Heart right ventricle (tissue), 16 donors: ENCODE data around the gene TMEM181. TPM values are rescaled to one million over a fixed set of nuclear protein-coding genes. Genes with fewer than 3 reads are reported as not detected.

Source experiments
- ATAC-seq, 8 donors: fragments of 200-7000 bp; cut with Tn5 transposase; one replicate each; pipeline ENCODE4 v1.9.1; 2020; ENCODE audit warnings: mild to moderate bottlenecking in 8 of 8, moderate library complexity in 8 of 8, moderate number of reproducible peaks in 1 of 8
- DNase-seq, 2 donors: peaks; one replicate each; pipeline ENCODE4 v3.0.0-alpha.2; 2020
- H3K27ac ChIP-seq, 10 donors: fragments of 200-600 bp; sonication (generic) in 2 of 10; one replicate each; pipeline versions ENCODE4 v1.5.0 to v1.8.0; 2020 to 2022; ENCODE audit warnings: mild to moderate bottlenecking in 3 of 10
- H3K27me3 ChIP-seq, 7 donors: fragments of 200-600 bp; one replicate each; pipeline ENCODE4 v1.8.0; 2021 to 2022; ENCODE audit warnings: mild to moderate bottlenecking in 2 of 7
- H3K36me3 ChIP-seq, 9 donors: fragments of 200-600 bp; sonication (generic) in 1 of 9; one replicate each; pipeline versions ENCODE4 v1.5.0 to v1.8.0; 2020 to 2022; ENCODE audit warnings: mild to moderate bottlenecking in 2 of 9
- H3K4me1 ChIP-seq, 9 donors: fragments of 200-600 bp; sonication (generic) in 1 of 9; one replicate each; pipeline versions ENCODE4 v1.5.0 to v1.8.0; 2020 to 2022; ENCODE audit warnings: mild to moderate bottlenecking in 4 of 9
- H3K4me3 ChIP-seq, 10 donors: fragments of 200-600 bp; sonication (generic) in 2 of 10; one replicate each; pipeline versions ENCODE4 v1.5.0 to v1.8.0; 2020 to 2022; ENCODE audit warnings: mild to moderate bottlenecking in 7 of 10, moderate library complexity in 2 of 10
- H3K9me3 ChIP-seq, 11 donors: fragments of 200-600 bp in 10 of 11; sonication (generic) in 2 of 11; one replicate each; pipeline versions ENCODE4 v1.5.0 to v1.8.0; 2013 to 2022; ENCODE audit warnings: mild to moderate bottlenecking in 2 of 11, control low read depth in 1 of 11, moderate library complexity in 1 of 11
- CTCF ChIP-seq, 9 donors: fragments of 200-600 bp; sonication (generic) in 2 of 9; IDR thresholded peaks; one replicate each; pipeline versions ENCODE4 v1.5.0 to v1.8.0; 2021 to 2022; ENCODE audit warnings: antibody characterized with exemption in 9 of 9, mild to moderate bottlenecking in 5 of 9, moderate library complexity in 1 of 9
- WGBS, 2 donors: extraction: QIAGEN DNeasy Blood & Tissue Kit; methylation state at CpG; one replicate each; pipeline ENCODE4 v1.1.7; 2013; ENCODE audit warnings: inconsistent platforms in 1 of 2; 5-methylcytosine and 5-hydroxymethylcytosine counted together
- intact Hi-C, 10 donors: fragments of 100-400 bp; cut with DNase I; formaldehyde crosslinking; loops; one replicate each; pipeline versions ENCODE4 v1.11.1 to v1.14.2; 2022
- polyA plus RNA-seq, 2 donors: library from polyadenylated mRNA; stranded (reverse); fragments of 200-250 nt; gene quantifications; one replicate each; pipeline ENCODE4 v1.2.3, GENCODE V29; 2013
- total RNA-seq, 10 donors: library from RNA; stranded (reverse); fragmentation: NEBNext Ultra II Directional in 3 of 10; extraction: Animal tissue kit (Norgen Biotek cat#: 25700) in 3 of 10; gene quantifications; one replicate each; pipeline versions ENCODE4 v1.2.1 to v1.2.4, GENCODE V29; 2021 to 2023
- donor health status: Arrhythmogenic right ventricular cardiomyopathy.
- donor health status: ischemic (EF 13 %, LVEDD 7.1; RV severe dilation, severe dysfunction).
- donor health status: healthy with polysubstance abuse.
- donor health status: DM: no; HTN: yes; CAD: no.
- donor health status: DM: no; HTN: no; CAD: no.
- donor health status: ischemic (EF 25% LVEDD 6.9; RV normal size, moderate dysfunction).
- donor health status: ischemic (EF 25% LVEDD 5.7; RV mildly dilated, moderate dysfunction).
- donor health status: healthy.
- donor health status: DM: yes; HTN: yes; CAD: no.
- donor health status: Ischemic cardiomyopathy.
- donor health status: ischemic (EF 35%, LVEDD 5.7; RV mildly dilated, moderate dysfunction).
- donor health status: nonischemic (EF 11% LVEDD 7.7; RV severe dilation, severe dysfunction).
- donor health status: DM: yes; HTN: yes; CAD: no.
- donor health status: PGD.
- donor health status: ischemic (EF 29% LVEDD 5.4; RV normal size, mild dysfunction).
- donor health status: nonischemic (EF 23%, LVEDD 6.1; RV moderate dilation, normal function).

TMEM181 gene
- total and polyA plus RNA-seq, 12 donors, result 5.9 to 13.4 (median 9.6) TPM

- Histone ChIP-seq H3K27me3 (peaks cover 0 to 53% (median 37%) of the 10 kb centered on the region in 7 donors), H3K36me3 (no peaks in the 10 kb centered on the region), H3K27ac (no peak overlapping the region), H3K4me1 (peaks cover 0 to 19% (median 13%) of the 10 kb centered on the region in 9 donors), H3K4me3 (peak overlapping the region in 1 of 10 donors; percentile 17), H3K9me3 (no peaks in the 10 kb centered on the region)
- 22 to 23% methylated on average over 31 to 33 of the region's 33 CpGs for WGBS, 2 donors
- DNase-seq (no peak), ATAC-seq (no peak)
- intact Hi-C loops, result loop anchor here in 7 of 10 donors (5.0 to 10.0 kb wide), 2 partner anchors 291 to 294 kb away; no protein-coding TSS in a partner anchor
- no peak for TF ChIP-seq CTCF (IDR thresholded peaks at IDR 0.05)
Observed at GRCh38 chr6:158516098-158516497, 43.8 kb upstream of the TMEM181 start.

GRCh38 chr6:158517038-158517437 lies 42.9 kb upstream of the TMEM181 start:
- Histone ChIP-seq H3K36me3 (no peaks in the 10 kb centered on the region), H3K27ac (no peak overlapping the region), H3K4me3 (no peak overlapping the region), H3K9me3 (no peaks in the 10 kb centered on the region), H3K4me1 (peaks cover 0 to 19% (median 13%) of the 10 kb centered on the region in 9 donors), H3K27me3 (peaks cover 0 to 58% (median 37%) of the 10 kb centered on the region in 7 donors)
- DNase-seq (no peak), ATAC-seq (no peak)
- WGBS, 2 donors, result 90 to 95% methylated on average over 8 of the region's 8 CpGs
- no peak for TF ChIP-seq CTCF (IDR thresholded peaks at IDR 0.05)
- intact Hi-C loops, result loop anchor here in 7 of 10 donors (5.0 to 10.0 kb wide), 2 partner anchors 292 to 295 kb away; no protein-coding TSS in a partner anchor

GRCh38 chr6:158517581-158517980 lies 42.3 kb upstream of the TMEM181 start:
- ATAC-seq (peak in 3 of 8 donors; percentile 18 to 58 (median 38)), DNase-seq (no peak)
- intact Hi-C loops, result loop anchor here in 7 of 10 donors (5.0 to 10.0 kb wide), 2 partner anchors 293 to 295 kb away; no protein-coding TSS in a partner anchor
- 70 to 75% methylated on average over 5 of the region's 5 CpGs for WGBS, 2 donors
- Histone ChIP-seq H3K27ac (no peak overlapping the region), H3K4me3 (no peak overlapping the region), H3K4me1 (peaks cover 0 to 19% (median 13%) of the 10 kb centered on the region in 9 donors), H3K27me3 (peaks cover 0 to 58% (median 38%) of the 10 kb centered on the region in 7 donors), H3K9me3 (no peaks in the 10 kb centered on the region), H3K36me3 (no peaks in the 10 kb centered on the region)
- TF ChIP-seq CTCF (IDR thresholded peaks at IDR 0.05), result no peak

GRCh38 chr6:158518191-158519127 lies 41.4 kb upstream of the TMEM181 start:
- Histone ChIP-seq H3K4me3 (peak overlapping the region in 4 of 10 donors; percentile 4 to 28 (median 22)), H3K27me3 (peaks cover 0 to 61% (median 45%) of the 10 kb centered on the region in 7 donors), H3K27ac (no peak overlapping the region), H3K9me3 (no peaks in the 10 kb centered on the region), H3K36me3 (no peaks in the 10 kb centered on the region), H3K4me1 (peaks cover 0 to 19% (median 13%) of the 10 kb centered on the region in 9 donors)
- intact Hi-C loops, result loop anchor here in 9 of 10 donors (2.0 to 10.0 kb wide), 4 partner anchors 294 to 302 kb away; no protein-coding TSS in a partner anchor
- peak; percentile 5 to 68 (median 53) for TF ChIP-seq CTCF (IDR thresholded peaks at IDR 0.05)
- 10 to 11% methylated on average over 18 of the region's 18 CpGs for WGBS, 2 donors
- ATAC-seq (peak in 6 of 8 donors; percentile 61 to 80 (median 70)), DNase-seq (peak; percentile 38 to 48)
